Breast epithelium (tissue), 4 donors: ENCODE measurements around the gene SDR42E1. TPM values are rescaled to one million over a fixed set of nuclear protein-coding genes. Genes with fewer than 3 reads are reported as not detected.

Source experiments
- DNase-seq, 2 donors: peaks; one replicate each; pipeline ENCODE4 v3.0.0-alpha.2; 2019; ENCODE audit warnings: low spot score in 2 of 2
- H3K27ac ChIP-seq, 2 donors: fragments of 200-600 bp; sonication (generic) in 1 of 2; one replicate each; pipeline ENCODE4 v1.5.1; 2016 to 2019; ENCODE audit warnings: mild to moderate bottlenecking in 1 of 2
- H3K27me3 ChIP-seq, 2 donors: fragments of 200-600 bp; sonication (generic) in 1 of 2; one replicate each; pipeline versions ENCODE4 v1.5.1 to v1.6.0; 2017 to 2019; ENCODE audit warnings: control low read depth in 1 of 2, mild to moderate bottlenecking in 1 of 2
- H3K36me3 ChIP-seq: fragments of 200-600 bp; one replicate; pipeline ENCODE4 v1.5.1; 2019
- H3K4me1 ChIP-seq, 2 donors: fragments of 200-600 bp; sonication (generic); one replicate each; pipeline ENCODE4 v1.5.1; 2016 to 2019; ENCODE audit warnings: control low read depth in 1 of 2
- H3K4me3 ChIP-seq, 3 donors: fragments of 200-600 bp; sonication (generic); 1 replicate in 2 of 3; 2 replicates in 1 of 3; pipeline ENCODE4 v1.5.1; 2016 to 2019; ENCODE audit warnings: mild to moderate bottlenecking in 3 of 3, moderate library complexity in 2 of 3
- H3K9me3 ChIP-seq, 2 donors: fragments of 200-600 bp; sonication (generic) in 1 of 2; one replicate each; pipeline ENCODE4 v1.5.1; 2016 to 2019; ENCODE audit warnings: control low read depth in 1 of 2
- CTCF ChIP-seq, 3 donors: fragments of 450-650 bp; IDR thresholded peaks; one replicate each; pipeline ENCODE4 v1.5.1; 2016 to 2017; ENCODE audit warnings: antibody characterized with exemption in 3 of 3, mild to moderate bottlenecking in 3 of 3, moderate library complexity in 3 of 3
- POLR2A ChIP-seq: fragments of 450-650 bp; IDR thresholded peaks from one replicate; pipeline ENCODE4 v1.6.1; 2016; ENCODE audit warnings: antibody characterized with exemption, mild to moderate bottlenecking, moderate library complexity
- POLR2AphosphoS5 ChIP-seq, 3 donors: sonication (generic); formaldehyde crosslinking; IDR thresholded peaks; one replicate each; pipeline ENCODE4 v1.6.1; 2017; ENCODE audit warnings: antibody characterized with exemption in 3 of 3
- intact Hi-C: fragments of 100-400 bp; cut with DNase I; formaldehyde crosslinking; loops from one replicate; pipeline ENCODE4 v1.15.1; 2023; ENCODE audit warnings: low total_unique reads
- total RNA-seq, 3 donors: library from RNA; depleted of rRNA; stranded (reverse); fragments of >200 nt; gene quantifications; one replicate each; pipeline ENCODE4 v1.1.0, GENCODE V29; 2016

SDR42E1 gene
- total RNA-seq, 3 donors from 2014 or later = 0.16 to 11.7 (median 6.9) TPM

DNA sequence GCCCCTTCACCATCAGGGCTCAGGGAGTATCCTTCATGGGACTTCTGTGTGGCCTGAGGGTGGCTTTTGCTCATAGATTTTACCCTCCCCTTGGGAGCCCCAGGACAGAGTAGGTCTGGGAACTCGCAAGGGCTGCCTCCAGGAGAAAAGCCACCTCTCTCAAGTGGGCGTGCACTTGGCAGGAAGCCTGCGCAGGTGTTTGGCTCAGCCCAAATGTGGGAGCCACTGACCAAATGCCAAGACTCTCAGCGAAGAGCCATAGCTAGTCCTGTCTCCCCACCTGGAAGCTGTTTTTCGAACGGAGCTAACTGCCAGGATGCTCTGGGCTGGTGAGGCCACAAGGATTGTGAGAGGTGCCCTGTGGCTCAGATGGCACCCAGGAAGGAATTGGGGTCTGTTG is 21.7 kb upstream of the SDR42E1 start:
- peak in 1 of 2 donors; percentile 59 for DNase-seq
- no peak overlapping the region for H3K4me3 ChIP-seq
- H3K27me3 ChIP-seq = no peaks in the 10 kb centered on the region
- H3K9me3 ChIP-seq = no peaks in the 10 kb centered on the region
- no peak overlapping the region for H3K27ac ChIP-seq
- no peaks in the 10 kb centered on the region for H3K36me3 ChIP-seq
- H3K4me1 ChIP-seq = no peaks in the 10 kb centered on the region
- TF ChIP-seq POLR2AphosphoS5 (IDR thresholded peaks at IDR 0.05) (no peak), POLR2A (no peak), CTCF (IDR thresholded peaks at IDR 0.05) (no peak)
- intact Hi-C loops = loop anchor here (10.0 kb wide), 1 partner anchor 132 kb away; no protein-coding TSS in a partner anchor

DNA sequence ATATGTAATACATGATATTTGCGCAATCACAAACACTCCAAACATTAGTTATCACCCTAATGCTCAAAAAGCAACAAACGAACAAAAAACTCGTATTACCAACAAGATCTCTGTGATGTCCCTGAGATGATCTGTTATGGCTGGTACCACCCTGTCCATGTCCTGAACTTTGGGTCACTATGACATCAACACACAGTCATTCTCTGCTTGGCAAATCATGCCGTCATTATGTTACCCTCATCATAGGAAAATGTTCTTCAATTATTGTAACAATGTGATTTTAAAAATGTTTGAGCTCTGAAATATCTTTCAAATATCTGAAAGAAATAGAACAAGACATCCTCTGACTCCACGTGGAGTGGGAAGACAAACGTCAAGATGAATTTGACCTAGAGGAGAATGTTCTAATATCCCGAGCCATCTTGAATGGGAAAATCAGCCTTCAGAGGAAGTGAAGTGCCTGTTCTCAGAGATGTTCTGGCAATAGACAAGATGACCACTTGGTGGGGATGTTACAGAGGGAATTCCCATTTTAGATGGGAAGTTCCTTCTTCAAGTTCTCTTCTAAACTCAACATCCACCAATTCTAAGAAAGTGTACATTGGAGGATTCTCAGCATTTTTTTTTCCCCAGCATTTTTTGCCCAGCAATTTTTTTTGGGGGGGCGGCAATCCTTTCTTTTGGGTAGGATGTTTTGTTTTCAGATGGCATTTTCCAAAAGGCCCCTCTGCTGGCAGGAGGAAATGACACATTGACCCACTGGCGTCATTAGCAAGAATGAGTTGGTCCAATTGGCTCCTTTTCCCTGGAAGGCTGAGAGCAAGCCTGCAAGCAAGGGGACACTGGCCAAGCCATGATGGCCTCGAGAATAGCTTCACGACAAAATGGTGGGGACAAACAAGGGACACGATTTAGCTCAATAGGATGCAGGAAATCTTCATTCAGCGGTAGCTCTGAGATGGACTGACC is 20.1 kb upstream of the SDR42E1 start:
- Histone ChIP-seq H3K4me1 (no peaks in the 10 kb centered on the region), H3K4me3 (no peak overlapping the region), H3K27me3 (no peaks in the 10 kb centered on the region), H3K27ac (no peak overlapping the region), H3K9me3 (no peaks in the 10 kb centered on the region), H3K36me3 (no peaks in the 10 kb centered on the region)
- TF ChIP-seq CTCF (IDR thresholded peaks at IDR 0.05) (peak; percentile 50 to 78 (median 65)), POLR2AphosphoS5 (IDR thresholded peaks at IDR 0.05) (no peak)
- DNase-seq = no peak
- intact Hi-C loops = loop anchor here (10.0 kb wide), 1 partner anchor 133 kb away; no protein-coding TSS in a partner anchor

DNA sequence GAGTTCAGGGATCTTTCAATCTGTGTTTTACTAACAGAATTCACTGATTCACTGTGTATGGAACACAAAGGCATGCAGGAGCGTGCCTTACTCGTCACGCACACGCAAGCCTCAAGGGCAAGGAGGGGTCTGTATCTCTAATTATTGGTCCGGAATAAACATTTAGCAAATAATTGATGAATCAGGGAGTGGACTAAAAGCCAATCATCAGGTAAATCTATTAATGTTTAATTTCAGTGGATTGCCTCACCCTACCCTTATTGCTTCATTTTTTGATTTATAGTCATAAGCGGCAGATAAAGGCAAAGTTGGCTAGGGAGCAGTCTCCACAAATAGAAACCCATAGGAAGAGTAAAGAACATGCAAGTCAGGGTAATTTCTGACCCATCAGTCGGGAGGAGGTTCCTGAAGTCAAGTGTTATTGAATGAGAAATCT is 16.4 kb upstream of the SDR42E1 start:
- H3K36me3 ChIP-seq = no peaks in the 10 kb centered on the region
- intact Hi-C loops = no loop called here
- no peaks in the 10 kb centered on the region for H3K4me1 ChIP-seq
- peaks cover 0 to 6% of the 10 kb centered on the region in 2 donors for H3K9me3 ChIP-seq
- TF ChIP-seq CTCF (IDR thresholded peaks at IDR 0.05) (no peak), POLR2A (no peak), POLR2AphosphoS5 (IDR thresholded peaks at IDR 0.05) (no peak)
- no peaks in the 10 kb centered on the region for H3K27me3 ChIP-seq
- no peak for DNase-seq
- no peak overlapping the region for H3K4me3 ChIP-seq
- no peak overlapping the region for H3K27ac ChIP-seq

GRCh38 chr16:82024883-82025282 is 13.6 kb upstream of the SDR42E1 start:
- H3K27me3 ChIP-seq = peaks cover 0 to 3% of the 10 kb centered on the region in 2 donors
- H3K36me3 ChIP-seq = no peaks in the 10 kb centered on the region
- no peak for DNase-seq
- H3K9me3 ChIP-seq = peaks cover 0 to 6% of the 10 kb centered on the region in 2 donors
- TF ChIP-seq CTCF (IDR thresholded peaks at IDR 0.05) (no peak), POLR2AphosphoS5 (IDR thresholded peaks at IDR 0.05) (no peak), POLR2A (no peak)
- no peak overlapping the region for H3K27ac ChIP-seq
- no peak overlapping the region for H3K4me3 ChIP-seq
- no peaks in the 10 kb centered on the region for H3K4me1 ChIP-seq
- intact Hi-C loops = no loop called here

DNA sequence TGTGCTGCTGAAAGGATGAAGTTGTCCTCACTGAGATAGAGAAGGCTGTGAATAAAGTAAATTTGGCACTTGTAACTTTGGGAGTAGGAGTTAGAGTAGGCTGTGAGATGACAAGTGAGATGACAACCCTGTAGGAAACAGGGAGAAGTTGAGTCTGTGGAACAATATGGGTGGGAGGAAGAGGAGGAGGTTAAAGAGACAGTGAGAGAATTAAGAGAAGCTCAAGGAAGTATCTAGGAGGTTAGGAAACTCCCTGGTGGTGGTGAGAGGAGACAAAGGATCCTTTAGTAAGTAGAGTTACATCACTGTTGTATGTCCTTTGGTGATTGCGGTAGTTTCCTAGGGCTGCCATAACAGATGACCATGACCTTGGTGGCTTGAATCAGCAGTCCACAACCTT is 13.0 kb upstream of the SDR42E1 start:
- Histone ChIP-seq H3K27ac (no peak overlapping the region), H3K27me3 (peaks cover 0 to 3% of the 10 kb centered on the region in 2 donors), H3K4me3 (no peak overlapping the region), H3K9me3 (peaks cover 0 to 6% of the 10 kb centered on the region in 2 donors), H3K4me1 (no peaks in the 10 kb centered on the region), H3K36me3 (no peaks in the 10 kb centered on the region)
- no peak for TF ChIP-seq CTCF (IDR thresholded peaks at IDR 0.05)
- TF ChIP-seq POLR2A = no peak
- DNase-seq = no peak
- intact Hi-C loops = no loop called here
